CD14-positive monocyte (primary cell): Measurements from ENCODE around the gene NUP155. TPM values are rescaled to one million over a fixed set of nuclear protein-coding genes. Genes with fewer than 3 reads are reported as not detected.

ENCODE experiments used
- DNase-seq, 3 donors: peaks; one replicate each; pipeline ENCODE4 v3.0.0-alpha.2; 2011 to 2022
- H2AFZ ChIP-seq: 2 replicates; pipeline ENCODE4 v1.6.0; 2012; ENCODE audit warnings: mild to moderate bottlenecking, low read depth, low read length, inconsistent platforms; ENCODE audit not compliant: insufficient read depth, poor library complexity, severe bottlenecking
- H3K27ac ChIP-seq, 2 donors: 1 replicate in 1 of 2; 2 replicates in 1 of 2; pipeline ENCODE4 v1.5.1; 2012 to 2013; ENCODE audit warnings: low read length in 2 of 2, control low read depth in 1 of 2, inconsistent platforms in 1 of 2, low read depth in 1 of 2, mild to moderate bottlenecking in 1 of 2
- H3K27me3 ChIP-seq, 2 donors: one replicate each; pipeline versions ENCODE4 v1.6.0 to v1.6.1; 2011 to 2013; ENCODE audit warnings: low read length in 2 of 2; ENCODE audit not compliant: control insufficient read depth in 2 of 2, insufficient read depth in 2 of 2
- H3K36me3 ChIP-seq, 2 donors: replicated peaks in 1 of 2; 1 replicate in 1 of 2; 2 replicates in 1 of 2; pipeline versions ENCODE4 v1.5.1 to v1.6.1; 2012 to 2013; ENCODE audit warnings: low read length in 2 of 2, control low read depth in 1 of 2, inconsistent platforms in 1 of 2, mild to moderate bottlenecking in 1 of 2; ENCODE audit not compliant: insufficient read depth in 2 of 2, control insufficient read depth in 1 of 2
- H3K4me1 ChIP-seq, 2 donors: 1 replicate in 1 of 2; 2 replicates in 1 of 2; pipeline versions ENCODE4 v1.5.1 to v1.6.1; 2012 to 2013; ENCODE audit warnings: low read length in 2 of 2, control low read depth in 1 of 2, inconsistent platforms in 1 of 2, mild to moderate bottlenecking in 1 of 2, moderate library complexity in 1 of 2; ENCODE audit not compliant: insufficient read depth in 2 of 2, control insufficient read depth in 1 of 2
- H3K4me2 ChIP-seq: replicated peaks from 2 replicates; pipeline ENCODE3; 2012; ENCODE audit warnings: low read length, moderate library complexity, mild to moderate bottlenecking; ENCODE audit not compliant: poor library complexity, severe bottlenecking; ENCODE audit errors: extremely low read depth
- H3K4me3 ChIP-seq, 3 experiments: fragments of 200-600 bp in 1 of 3; sonication (generic) in 1 of 3; replicated peaks in 1 of 3; 1 replicate in 2 of 3; 2 replicates in 1 of 3; pipeline ENCODE4 v1.5.1; 2011 to 2013; ENCODE audit warnings: low read length in 3 of 3, mild to moderate bottlenecking in 3 of 3, control low read depth in 2 of 3, low read depth in 2 of 3, inconsistent platforms in 1 of 3, moderate library complexity in 1 of 3
- H3K79me2 ChIP-seq: 2 replicates; pipeline ENCODE4 v1.6.0; 2012; ENCODE audit warnings: mild to moderate bottlenecking, control low read depth, inconsistent platforms, low read length, moderate library complexity; ENCODE audit not compliant: insufficient read depth
- H3K9ac ChIP-seq: 2 replicates; pipeline ENCODE4 v1.6.0; 2017; ENCODE audit warnings: low read length, mild to moderate bottlenecking; ENCODE audit not compliant: insufficient read depth, poor library complexity, severe bottlenecking
- H3K9me3 ChIP-seq, 2 donors: replicated peaks in 1 of 2; 1 replicate in 1 of 2; 2 replicates in 1 of 2; pipeline versions ENCODE4 v1.5.1 to v1.6.1; 2012 to 2013; ENCODE audit warnings: low read length in 2 of 2, control low read depth in 1 of 2; ENCODE audit not compliant: control insufficient read depth in 1 of 2, insufficient read depth in 1 of 2
- H4K20me1 ChIP-seq: 2 replicates; pipeline ENCODE4 v1.6.0; 2012; ENCODE audit warnings: mild to moderate bottlenecking, low read length, control low read depth, moderate library complexity; ENCODE audit not compliant: insufficient read depth
- H3K27ac Mint-ChIP-seq, 7 donors: one replicate each; pipeline ENCODE4 v1.8.0; 2020; ENCODE audit warnings: mild to moderate bottlenecking in 7 of 7, mixed read lengths in 7 of 7, moderate library complexity in 6 of 7, inconsistent platforms in 2 of 7
- H3K27me3 Mint-ChIP-seq, 3 donors: one replicate each; pipeline ENCODE4 v1.8.0; 2021 to 2022; ENCODE audit warnings: low read depth in 3 of 3, mild to moderate bottlenecking in 3 of 3, mixed read lengths in 3 of 3, moderate library complexity in 3 of 3, inconsistent platforms in 1 of 3
- H3K36me3 Mint-ChIP-seq, 2 donors: one replicate each; pipeline ENCODE4 v1.8.0; 2020; ENCODE audit warnings: mixed read lengths in 2 of 2, inconsistent platforms in 1 of 2, mild to moderate bottlenecking in 1 of 2
- H3K4me1 Mint-ChIP-seq: one replicate; pipeline ENCODE4 v1.8.0; 2020; ENCODE audit warnings: mild to moderate bottlenecking, mixed read lengths
- H3K4me3 Mint-ChIP-seq, 2 donors: one replicate each; pipeline ENCODE4 v1.8.0; 2020; ENCODE audit warnings: mild to moderate bottlenecking in 2 of 2, mixed read lengths in 2 of 2, moderate library complexity in 1 of 2
- H3K9me3 Mint-ChIP-seq, 7 donors: one replicate each; pipeline ENCODE4 v1.8.0; 2020 to 2022; ENCODE audit warnings: mixed read lengths in 7 of 7, mild to moderate bottlenecking in 6 of 7, moderate library complexity in 6 of 7, inconsistent platforms in 2 of 7
- CTCF ChIP-seq: fragments of 200-600 bp; IDR thresholded peaks from one replicate; pipeline ENCODE4 v1.8.0; 2022; ENCODE audit warnings: antibody characterized with exemption, mild to moderate bottlenecking
- WGBS: methylation state at CpG from one replicate; pipeline ENCODE4 v1.1.5; 2013; ENCODE audit warnings: missing lambda C conversion rate; ENCODE audit not compliant: insufficient coverage; 5-methylcytosine and 5-hydroxymethylcytosine counted together
- intact Hi-C, 2 donors: fragments of 100-400 bp; cut with micrococcal nuclease; formaldehyde crosslinking; loops; one replicate each; pipeline versions ENCODE4 v1.15.0 to v1.15.1; 2023
- polyA plus RNA-seq, 3 donors: library from polyadenylated mRNA; depleted of rRNA in 1 of 3; unstranded in 2 of 3; stranded (reverse) in 1 of 3; fragments of 300-500 nt in 2 of 3; fragments of >200 nt in 1 of 3; fragmentation: Illumina TruSeq in 2 of 3; gene quantifications; 1 replicate in 2 of 3; 2 replicates in 1 of 3; pipeline ENCODE4 v1.2.3, GENCODE V29; 2012 to 2021

Gene NUP155
- polyA plus RNA-seq, 3 donors, result 5.0 to 8.5 (median 5.8) TPM

DNA sequence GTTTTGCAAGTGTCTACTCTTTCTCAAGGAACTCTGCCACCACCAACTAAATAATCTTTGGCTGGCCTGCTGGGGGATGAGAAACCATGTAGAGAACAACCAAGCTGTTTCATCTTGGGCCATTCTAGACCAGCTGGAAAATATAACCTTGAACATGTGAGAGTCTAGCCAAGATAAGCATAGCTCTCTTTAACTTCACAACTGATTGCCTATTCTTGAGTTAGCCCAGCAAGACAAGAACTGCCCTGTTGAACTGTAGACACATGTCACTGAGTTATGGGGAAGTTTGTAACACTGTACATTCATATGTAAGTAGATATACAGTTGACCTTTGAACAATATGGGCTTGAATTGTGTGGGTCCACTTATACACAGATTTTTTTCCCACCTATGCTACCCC lies 44.4 kb downstream of the NUP155 start:
- no peak overlapping the region for H3K9ac ChIP-seq
- no peaks in the 10 kb centered on the region for H4K20me1 ChIP-seq
- H3K4me3 Mint-ChIP-seq, result no peak overlapping the region
- peaks cover 2% of the 10 kb centered on the region for H3K4me1 Mint-ChIP-seq
- no peak overlapping the region for H3K4me2 ChIP-seq
- no peaks in the 10 kb centered on the region for H3K9me3 Mint-ChIP-seq
- peaks cover 75 to 94% of the 10 kb centered on the region in 2 donors for H3K36me3 ChIP-seq
- peak overlapping the region in 1 of 2 donors; percentile 16 for H3K27ac ChIP-seq
- TF ChIP-seq CTCF, result no peak
- H3K4me1 ChIP-seq, result no peaks in the 10 kb centered on the region
- H3K4me3 ChIP-seq, result no peak overlapping the region
- H3K27me3 Mint-ChIP-seq, result no peaks in the 10 kb centered on the region
- H3K79me2 ChIP-seq, result no peaks in the 10 kb centered on the region
- no peaks in the 10 kb centered on the region for H3K27me3 ChIP-seq
- DNase-seq, result no peak
- no peaks in the 10 kb centered on the region for H3K9me3 ChIP-seq
- H2AFZ ChIP-seq, result no peak overlapping the region
- no peak overlapping the region for H3K27ac Mint-ChIP-seq
- intact Hi-C loops, result loop anchor here in 1 of 2 donors (10.0 kb wide), 1 partner anchor 302 kb away; no protein-coding TSS in a partner anchor
- peaks cover 66 to 92% of the 10 kb centered on the region in 2 donors for H3K36me3 Mint-ChIP-seq

GRCh38 chr5:37323607-37324006 lies 47.3 kb downstream of the NUP155 start:
- Histone ChIP-seq H3K27ac (no peak overlapping the region), H3K9me3 (no peaks in the 10 kb centered on the region), H4K20me1 (no peaks in the 10 kb centered on the region), H3K4me2 (no peak overlapping the region), H3K79me2 (no peaks in the 10 kb centered on the region), H3K36me3 (peaks cover 83 to 96% of the 10 kb centered on the region in 2 donors), H3K4me3 (no peak overlapping the region), H3K9ac (no peak overlapping the region), H2AFZ (no peak overlapping the region), H3K4me1 (no peaks in the 10 kb centered on the region), H3K27me3 (no peaks in the 10 kb centered on the region)
- no peak for TF ChIP-seq CTCF
- Mint-ChIP-seq H3K27ac (no peak overlapping the region), H3K27me3 (peaks cover 0 to 1% (median 0%) of the 10 kb centered on the region in 3 donors), H3K4me1 (no peaks in the 10 kb centered on the region), H3K4me3 (no peak overlapping the region), H3K36me3 (peaks cover 75 to 94% of the 10 kb centered on the region in 2 donors), H3K9me3 (no peaks in the 10 kb centered on the region)
- no peak for DNase-seq
- WGBS, result no CpG with 5 or more reads among the region's 1 CpG
- intact Hi-C loops, result loop anchor here in 1 of 2 donors (10.0 kb wide), 1 partner anchor 299 kb away; no protein-coding TSS in a partner anchor
